ACC112 (cell line): ENCODE results near the gene AGMO.
"Not testable (repeated sequence)": the region's sequence is repeated elsewhere in the genome, so short reads cannot be mapped to it uniquely, and the experiment has no call there.

Source experiments
- H2AFZ ChIP-seq: fragments of 200-600 bp; sonication (generic); one replicate; pipeline ENCODE4 v1.6.0; 2017; ENCODE audit warnings: antibody characterized with exemption, low read length; ENCODE audit not compliant: unreplicated experiment
- H3K27ac ChIP-seq: fragments of 200-600 bp; sonication (generic); 2 replicates; pipeline ENCODE4 v1.5.1; 2014; ENCODE audit warnings: low read depth, mild to moderate bottlenecking, antibody characterized with exemption, low read length, moderate library complexity
- H3K27me3 ChIP-seq: fragments of 200-600 bp; sonication (generic); 2 replicates; pipeline ENCODE4 v1.6.1; 2014; ENCODE audit warnings: mild to moderate bottlenecking, antibody characterized with exemption, low read length, moderate library complexity, mixed read lengths; ENCODE audit not compliant: insufficient read depth
- H3K36me3 ChIP-seq: fragments of 200-600 bp; sonication (generic); 2 replicates; pipeline ENCODE4 v1.6.1; 2016; ENCODE audit warnings: mild to moderate bottlenecking, antibody characterized with exemption, low read length, moderate library complexity, mixed read lengths; ENCODE audit not compliant: insufficient read depth
- H3K4me1 ChIP-seq: fragments of 200-600 bp; sonication (generic); one replicate; pipeline ENCODE4 v1.6.1; 2016; ENCODE audit warnings: low read length, mixed read lengths; ENCODE audit not compliant: insufficient read depth, unreplicated experiment, control insufficient read depth
- H3K4me3 ChIP-seq: fragments of 200-600 bp; sonication (generic); 2 replicates; pipeline ENCODE4 v1.5.1; 2014; ENCODE audit warnings: mild to moderate bottlenecking, low read depth, low read length
- H3K79me2 ChIP-seq: fragments of 200-600 bp; sonication (generic); one replicate; pipeline ENCODE4 v1.6.0; 2016; ENCODE audit warnings: low read length; ENCODE audit not compliant: control insufficient read depth, unreplicated experiment, insufficient read depth

Gene AGMO

DNA sequence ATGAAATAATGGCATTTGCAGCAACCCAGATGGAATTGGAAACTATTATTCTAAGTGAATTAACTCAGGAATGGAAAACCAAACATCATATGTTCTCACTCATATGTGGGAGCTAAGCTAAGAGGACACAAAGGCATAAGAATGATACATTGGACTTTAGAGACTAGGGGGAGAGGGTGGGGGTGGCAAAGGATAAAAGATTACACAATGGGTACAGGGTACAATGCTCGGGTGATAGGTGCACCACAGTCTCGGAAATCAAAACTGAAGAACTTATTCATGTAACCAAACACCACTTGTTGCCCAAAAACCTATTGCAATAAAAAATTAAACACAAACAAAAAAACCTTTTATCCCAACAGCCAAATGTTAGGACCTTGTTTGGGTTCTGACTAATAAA is 17.8 kb downstream of the AGMO start:
- H3K4me1 ChIP-seq: no peaks in the 10 kb centered on the region
- H2AFZ ChIP-seq: no peak overlapping the region
- H3K27me3 ChIP-seq: no peaks in the 10 kb centered on the region
- no peak overlapping the region for H3K27ac ChIP-seq
- no peaks in the 10 kb centered on the region for H3K79me2 ChIP-seq
- no peaks in the 10 kb centered on the region for H3K36me3 ChIP-seq
- no peak overlapping the region for H3K4me3 ChIP-seq

GRCh38 chr7:15543256-15543655 is 18.6 kb downstream of the AGMO start:
- Histone ChIP-seq H3K4me1 (no peaks in the 10 kb centered on the region), H3K36me3 (no peaks in the 10 kb centered on the region), H3K79me2 (no peaks in the 10 kb centered on the region), H3K27me3 (no peaks in the 10 kb centered on the region), H2AFZ (no peak overlapping the region), H3K4me3 (no peak overlapping the region), H3K27ac (no peak overlapping the region)

- Histone ChIP-seq H3K79me2 (no peaks in the 10 kb centered on the region), H3K27me3 (no peaks in the 10 kb centered on the region), H3K36me3 (no peaks in the 10 kb centered on the region), H3K27ac (no peak overlapping the region), H3K4me1 (no peaks in the 10 kb centered on the region), H2AFZ (no peak overlapping the region), H3K4me3 (no peak overlapping the region)
These were observed 34.2 kb downstream of the AGMO start for GRCh38 chr7:15527648-15528047.

DNA sequence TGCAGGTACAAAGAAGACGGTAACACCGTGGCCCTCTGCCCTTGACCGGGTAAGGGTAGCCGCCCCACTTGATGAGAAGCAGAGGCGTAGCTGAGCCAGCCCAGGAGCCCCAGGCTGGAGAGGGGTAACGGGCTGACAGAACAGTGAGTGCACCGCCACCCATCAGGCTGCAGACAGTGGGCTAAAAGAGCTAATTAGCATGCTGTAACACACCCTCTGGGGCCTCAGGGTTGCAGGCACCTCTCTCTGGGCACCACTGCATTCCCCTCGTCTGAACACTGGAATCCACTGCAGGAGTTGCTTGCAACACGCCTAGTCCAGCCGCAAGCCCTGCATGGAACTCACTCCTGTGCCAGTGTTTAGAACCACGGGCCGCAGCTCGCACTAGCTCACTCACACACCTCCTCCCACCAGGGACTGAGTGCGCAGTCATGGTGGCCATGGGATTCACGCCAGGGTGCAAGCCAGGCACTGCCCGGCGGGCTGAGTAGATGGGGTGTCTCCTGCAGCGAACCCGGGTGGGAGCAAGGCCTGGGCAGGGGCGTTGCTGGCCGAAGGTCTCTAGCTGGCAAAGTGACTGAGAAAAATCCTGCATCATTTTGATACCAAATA is 36.1 kb downstream of the AGMO start:
- no peaks in the 10 kb centered on the region for H3K4me1 ChIP-seq
- no peaks in the 10 kb centered on the region for H3K79me2 ChIP-seq
- no peaks in the 10 kb centered on the region for H3K36me3 ChIP-seq
- no peak overlapping the region for H3K4me3 ChIP-seq
- H3K27me3 ChIP-seq: no peaks in the 10 kb centered on the region
- H3K27ac ChIP-seq: no peak overlapping the region
- no peak overlapping the region for H2AFZ ChIP-seq

- H3K79me2 ChIP-seq: no peaks in the 10 kb centered on the region
- no peaks in the 10 kb centered on the region for H3K36me3 ChIP-seq
- no peaks in the 10 kb centered on the region for H3K27me3 ChIP-seq
- no peak overlapping the region for H3K4me3 ChIP-seq
- no peak overlapping the region for H3K27ac ChIP-seq
- no peaks in the 10 kb centered on the region for H3K4me1 ChIP-seq
- H2AFZ ChIP-seq: no peak overlapping the region
These were observed 37.7 kb downstream of the AGMO start for GRCh38 chr7:15524077-15524476.

- H3K4me1 ChIP-seq: peaks cover 21% of the 10 kb centered on the region
- not testable (repeated sequence) for H3K36me3 ChIP-seq, H3K79me2 ChIP-seq, H3K27me3 ChIP-seq, H2AFZ ChIP-seq, H3K4me3 ChIP-seq, H3K27ac ChIP-seq
These were observed 44.0 kb downstream of the AGMO start for GRCh38 chr7:15517865-15518264.

DNA sequence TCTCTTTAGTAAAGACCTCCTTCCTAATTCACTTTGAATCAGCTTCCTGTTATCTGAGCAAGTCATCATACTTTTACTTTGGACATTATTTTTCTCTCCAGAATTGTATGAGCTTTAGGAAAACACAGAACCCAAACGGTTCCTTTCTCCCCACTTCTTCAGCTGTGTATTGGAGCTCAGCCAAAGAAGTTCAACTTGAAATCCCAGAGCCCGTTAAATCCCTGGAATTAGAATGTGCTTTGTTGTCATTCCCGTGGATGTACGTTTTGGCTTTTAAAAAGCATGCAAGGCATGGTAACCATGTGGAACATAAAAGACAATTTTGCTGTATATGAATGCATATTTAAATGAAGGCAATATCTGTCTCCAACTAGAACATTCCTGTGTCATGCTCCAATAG is 46.6 kb downstream of the AGMO start:
- Histone ChIP-seq H3K4me3 (peak overlapping the region; percentile 69), H2AFZ (peak overlapping the region; percentile 87), H3K27ac (peak overlapping the region; percentile 58), H3K36me3 (no peaks in the 10 kb centered on the region), H3K27me3 (no peaks in the 10 kb centered on the region), H3K4me1 (peaks cover 21% of the 10 kb centered on the region), H3K79me2 (no peaks in the 10 kb centered on the region)

DNA sequence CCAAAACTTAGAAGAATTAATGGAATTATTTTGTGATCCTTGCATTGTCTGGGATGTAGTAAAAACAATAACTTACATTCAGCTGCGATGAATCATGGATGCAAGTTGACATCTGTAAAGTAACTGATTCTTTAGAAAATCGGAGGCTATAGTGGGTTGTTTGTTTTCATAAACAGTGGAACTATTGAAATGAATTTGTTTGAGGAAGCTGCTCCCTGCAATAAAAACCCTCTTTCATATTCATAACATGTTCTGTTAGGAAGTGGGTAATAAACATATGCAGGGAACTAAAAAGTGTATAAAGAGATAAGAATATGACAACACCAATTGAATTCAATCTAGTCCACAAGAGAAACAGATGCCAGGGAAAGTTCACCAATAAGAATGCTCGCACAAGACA is 53.6 kb downstream of the AGMO start:
- Histone ChIP-seq H3K4me1 (peaks cover 51% of the 10 kb centered on the region), H3K27me3 (no peaks in the 10 kb centered on the region), H3K4me3 (no peak overlapping the region), H3K27ac (peak overlapping the region; percentile 56), H3K36me3 (no peaks in the 10 kb centered on the region), H2AFZ (peak overlapping the region; percentile 6), H3K79me2 (no peaks in the 10 kb centered on the region)

- Histone ChIP-seq H3K4me3 (no peak overlapping the region), H3K27me3 (no peaks in the 10 kb centered on the region), H2AFZ (no peak overlapping the region), H3K27ac (peak overlapping the region; percentile 56), H3K4me1 (peaks cover 55% of the 10 kb centered on the region), H3K79me2 (no peaks in the 10 kb centered on the region), H3K36me3 (no peaks in the 10 kb centered on the region)
These were observed 54.1 kb downstream of the AGMO start for GRCh38 chr7:15507708-15508107.

DNA sequence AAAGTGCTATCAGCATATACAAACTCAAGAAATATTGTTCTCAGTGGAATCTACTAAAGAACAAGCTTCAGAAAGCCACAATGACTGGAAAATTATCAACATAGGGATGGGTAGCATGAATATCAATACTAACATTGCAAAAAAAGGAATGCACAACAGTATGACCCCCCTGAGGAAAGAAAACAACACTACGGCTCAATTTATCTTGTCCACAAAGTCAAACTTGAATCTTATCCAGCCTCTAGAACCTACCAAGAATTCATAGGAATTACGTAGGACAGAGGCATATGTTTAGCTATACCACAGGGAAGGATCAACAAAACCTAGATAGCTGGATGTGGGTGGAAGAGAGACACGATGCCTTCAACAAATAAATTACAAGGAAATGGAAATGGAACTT is 54.6 kb downstream of the AGMO start:
- no peaks in the 10 kb centered on the region for H3K27me3 ChIP-seq
- peaks cover 55% of the 10 kb centered on the region for H3K4me1 ChIP-seq
- no peaks in the 10 kb centered on the region for H3K36me3 ChIP-seq
- H3K4me3 ChIP-seq: no peak overlapping the region
- no peaks in the 10 kb centered on the region for H3K79me2 ChIP-seq
- H2AFZ ChIP-seq: peak overlapping the region; percentile 2
- peak overlapping the region; percentile 56 for H3K27ac ChIP-seq

DNA sequence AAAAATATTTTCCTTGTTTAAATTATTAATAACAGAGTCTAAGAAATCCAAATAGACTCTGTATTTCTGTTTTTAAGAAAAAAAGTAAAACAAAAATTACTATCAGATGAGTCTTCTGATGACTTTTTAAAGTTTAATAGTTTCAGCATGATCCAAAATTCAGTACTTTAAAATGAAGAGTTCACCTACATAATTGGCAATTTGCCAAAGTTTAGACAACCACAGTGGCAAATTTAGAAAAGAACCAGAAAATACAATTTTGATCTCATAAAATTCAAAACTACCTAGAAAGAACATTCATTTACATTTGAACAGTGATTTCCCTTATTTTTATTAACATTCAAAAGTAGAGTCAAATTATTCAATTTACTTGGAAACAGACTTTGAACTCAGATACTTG is 56.1 kb downstream of the AGMO start:
- no peaks in the 10 kb centered on the region for H3K79me2 ChIP-seq
- no peak overlapping the region for H2AFZ ChIP-seq
- no peaks in the 10 kb centered on the region for H3K27me3 ChIP-seq
- peaks cover 55% of the 10 kb centered on the region for H3K4me1 ChIP-seq
- no peak overlapping the region for H3K27ac ChIP-seq
- no peak overlapping the region for H3K4me3 ChIP-seq
- no peaks in the 10 kb centered on the region for H3K36me3 ChIP-seq
